ACC112 (cell line): ENCODE measurements around the gene KIF3A.

Experiments used
- H2AFZ ChIP-seq: fragments of 200-600 bp; sonication (generic); one replicate; pipeline ENCODE4 v1.6.0; 2017; ENCODE audit warnings: antibody characterized with exemption, low read length; ENCODE audit not compliant: unreplicated experiment
- H3K27ac ChIP-seq: fragments of 200-600 bp; sonication (generic); 2 replicates; pipeline ENCODE4 v1.5.1; 2014; ENCODE audit warnings: low read depth, mild to moderate bottlenecking, antibody characterized with exemption, low read length, moderate library complexity
- H3K27me3 ChIP-seq: fragments of 200-600 bp; sonication (generic); 2 replicates; pipeline ENCODE4 v1.6.1; 2014; ENCODE audit warnings: mild to moderate bottlenecking, antibody characterized with exemption, low read length, moderate library complexity, mixed read lengths; ENCODE audit not compliant: insufficient read depth
- H3K36me3 ChIP-seq: fragments of 200-600 bp; sonication (generic); 2 replicates; pipeline ENCODE4 v1.6.1; 2016; ENCODE audit warnings: mild to moderate bottlenecking, antibody characterized with exemption, low read length, moderate library complexity, mixed read lengths; ENCODE audit not compliant: insufficient read depth
- H3K4me1 ChIP-seq: fragments of 200-600 bp; sonication (generic); one replicate; pipeline ENCODE4 v1.6.1; 2016; ENCODE audit warnings: low read length, mixed read lengths; ENCODE audit not compliant: insufficient read depth, unreplicated experiment, control insufficient read depth
- H3K4me3 ChIP-seq: fragments of 200-600 bp; sonication (generic); 2 replicates; pipeline ENCODE4 v1.5.1; 2014; ENCODE audit warnings: mild to moderate bottlenecking, low read depth, low read length
- H3K79me2 ChIP-seq: fragments of 200-600 bp; sonication (generic); one replicate; pipeline ENCODE4 v1.6.0; 2016; ENCODE audit warnings: low read length; ENCODE audit not compliant: control insufficient read depth, unreplicated experiment, insufficient read depth

KIF3A gene

GRCh38 chr5:132762246-132763000, 25.1 kb upstream of the KIF3A start:
- Histone ChIP-seq H3K4me1 (peaks cover 4% of the 10 kb centered on the region), H3K4me3 (no peak overlapping the region), H3K27me3 (no peaks in the 10 kb centered on the region), H3K36me3 (peaks cover 4% of the 10 kb centered on the region; the same call in 1 of the 2 replicates), H2AFZ (no peak overlapping the region), H3K79me2 (no peaks in the 10 kb centered on the region), H3K27ac (no peak overlapping the region)

GRCh38 chr5:132761321-132762240, 24.2 kb upstream of the KIF3A start:
- H3K27me3 ChIP-seq = no peaks in the 10 kb centered on the region
- no peak overlapping the region for H3K27ac ChIP-seq
- H3K79me2 ChIP-seq = no peaks in the 10 kb centered on the region
- no peaks in the 10 kb centered on the region for H3K4me1 ChIP-seq
- H3K36me3 ChIP-seq = peaks cover 4% of the 10 kb centered on the region; the same call in 1 of the 2 replicates
- no peak overlapping the region for H2AFZ ChIP-seq
- H3K4me3 ChIP-seq = no peak overlapping the region

GRCh38 chr5:132760601-132761317, 23.4 kb upstream of the KIF3A start:
- H3K27ac ChIP-seq = no peak overlapping the region
- H3K4me3 ChIP-seq = no peak overlapping the region
- H3K4me1 ChIP-seq = no peaks in the 10 kb centered on the region
- no peaks in the 10 kb centered on the region for H3K27me3 ChIP-seq
- no peaks in the 10 kb centered on the region for H3K79me2 ChIP-seq
- peaks cover 4% of the 10 kb centered on the region; the same call in 1 of the 2 replicates for H3K36me3 ChIP-seq
- H2AFZ ChIP-seq = no peak overlapping the region

- H3K27me3 ChIP-seq = no peaks in the 10 kb centered on the region
- peaks cover 4% of the 10 kb centered on the region; the same call in 1 of the 2 replicates for H3K36me3 ChIP-seq
Observed at GRCh38 chr5:132760049-132760420, 22.7 kb upstream of the KIF3A start.

GRCh38 chr5:132759114-132760048, 22.0 kb upstream of the KIF3A start:
- Histone ChIP-seq H2AFZ (no peak overlapping the region), H3K36me3 (peaks cover 4% of the 10 kb centered on the region; the same call in 1 of the 2 replicates), H3K27me3 (no peaks in the 10 kb centered on the region), H3K27ac (no peak overlapping the region), H3K79me2 (no peaks in the 10 kb centered on the region), H3K4me3 (no peak overlapping the region), H3K4me1 (no peaks in the 10 kb centered on the region)

More at GRCh38 chr5:132760049-132760420, 22.7 kb upstream of the KIF3A start:
- Histone ChIP-seq H3K27ac (no peak overlapping the region), H2AFZ (no peak overlapping the region), H3K79me2 (no peaks in the 10 kb centered on the region), H3K4me3 (no peak overlapping the region), H3K4me1 (no peaks in the 10 kb centered on the region)

- H2AFZ ChIP-seq = no peak overlapping the region
- no peaks in the 10 kb centered on the region for H3K4me1 ChIP-seq
- H3K4me3 ChIP-seq = no peak overlapping the region
- H3K79me2 ChIP-seq = no peaks in the 10 kb centered on the region
- no peaks in the 10 kb centered on the region for H3K27me3 ChIP-seq
- peaks cover 4% of the 10 kb centered on the region; the same call in 1 of the 2 replicates for H3K36me3 ChIP-seq
- no peak overlapping the region for H3K27ac ChIP-seq
Observed at GRCh38 chr5:132758451-132758850, 21.1 kb upstream of the KIF3A start.

- peaks cover 4% of the 10 kb centered on the region; the same call in 1 of the 2 replicates for H3K27me3 ChIP-seq
- H3K79me2 ChIP-seq = no peaks in the 10 kb centered on the region
- H2AFZ ChIP-seq = no peak overlapping the region
- H3K4me1 ChIP-seq = peaks cover 7% of the 10 kb centered on the region
- no peak overlapping the region for H3K4me3 ChIP-seq
- H3K27ac ChIP-seq = no peak overlapping the region
- H3K36me3 ChIP-seq = peaks cover 4% of the 10 kb centered on the region; the same call in 1 of the 2 replicates
Observed at GRCh38 chr5:132756542-132756941, 19.2 kb upstream of the KIF3A start.

- H2AFZ ChIP-seq = no peak overlapping the region
- peaks cover 19% of the 10 kb centered on the region for H3K4me1 ChIP-seq
- H3K27me3 ChIP-seq = peaks cover 4% of the 10 kb centered on the region; the same call in 1 of the 2 replicates
- H3K27ac ChIP-seq = no peak overlapping the region
- H3K36me3 ChIP-seq = peaks cover 4% of the 10 kb centered on the region; the same call in 1 of the 2 replicates
- no peak overlapping the region for H3K4me3 ChIP-seq
- no peaks in the 10 kb centered on the region for H3K79me2 ChIP-seq
Observed at GRCh38 chr5:132754947-132755346, 17.6 kb upstream of the KIF3A start.

GRCh38 chr5:132754111-132754510, 16.8 kb upstream of the KIF3A start:
- Histone ChIP-seq H3K36me3 (peaks cover 4% of the 10 kb centered on the region; the same call in 1 of the 2 replicates), H3K27ac (no peak overlapping the region), H2AFZ (no peak overlapping the region), H3K79me2 (no peaks in the 10 kb centered on the region), H3K4me1 (peaks cover 19% of the 10 kb centered on the region), H3K27me3 (peaks cover 12% of the 10 kb centered on the region), H3K4me3 (no peak overlapping the region)
